NCI-H345 (cell line): ENCODE results near the gene ABCC8.

Source experiments
- DNase-seq: peaks from one replicate; lab custom pipeline; 2025; lab: John Stamatoyannopoulos, UW

ABCC8 gene

DNA sequence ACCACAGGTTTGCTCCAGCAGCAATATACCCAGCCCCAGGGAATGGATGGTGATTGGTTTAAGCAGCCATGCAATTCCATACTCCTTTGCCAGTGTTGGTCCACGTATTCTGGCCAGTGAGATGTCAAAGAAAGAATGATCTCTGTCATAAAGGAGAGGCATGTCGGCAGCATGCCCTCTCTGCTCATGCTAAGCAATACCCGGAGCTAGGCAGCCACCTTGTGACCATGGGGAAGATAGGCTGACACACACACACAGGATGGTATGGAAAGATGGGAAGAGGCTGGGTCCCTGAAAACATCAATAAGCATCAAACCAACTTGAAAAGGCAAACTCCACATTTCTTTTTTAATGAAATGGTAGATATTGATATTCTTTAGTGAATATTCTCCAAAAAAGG, 5.1 kb downstream of the ABCC8 start:
- no peak for DNase-seq

DNA sequence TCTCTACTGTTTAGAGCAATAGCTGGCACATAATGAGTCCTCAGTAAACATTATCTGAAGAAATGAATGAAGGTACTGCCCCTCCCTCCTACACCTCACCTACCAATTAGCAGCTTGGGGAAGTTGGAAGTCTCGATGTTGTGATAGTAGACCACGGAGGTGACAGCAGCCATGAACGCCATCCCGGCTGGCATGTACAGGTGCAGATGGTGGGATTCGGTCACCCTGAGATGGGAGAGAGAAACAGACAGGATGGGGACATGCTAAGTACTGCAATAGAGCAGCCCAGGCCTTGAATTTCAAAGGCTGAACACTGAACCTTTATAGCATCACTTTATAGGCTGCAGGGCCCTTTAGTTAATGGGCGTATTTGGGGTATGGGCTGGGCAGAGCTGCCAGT, 6.6 kb downstream of the ABCC8 start:
- DNase-seq, result no peak

DNA sequence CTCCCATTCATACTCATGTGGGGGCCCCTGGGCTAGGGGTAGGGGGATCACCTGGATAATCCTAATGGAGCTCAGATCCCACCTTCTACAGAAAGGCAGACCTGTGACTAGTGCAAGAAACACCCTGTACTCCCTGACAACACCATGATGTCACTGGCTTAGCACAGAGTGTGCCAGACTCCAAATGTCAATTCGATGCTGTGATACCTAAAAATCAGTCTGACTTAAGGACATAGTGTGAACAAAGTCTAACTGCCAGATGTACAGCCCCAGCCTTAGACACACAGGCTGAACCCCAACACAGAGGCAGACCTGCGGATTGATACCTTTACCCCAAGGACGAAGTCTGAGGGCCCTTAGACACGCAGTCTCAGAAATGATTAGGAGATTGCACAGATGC, 8.5 kb downstream of the ABCC8 start:
- DNase-seq, result no peak

DNA sequence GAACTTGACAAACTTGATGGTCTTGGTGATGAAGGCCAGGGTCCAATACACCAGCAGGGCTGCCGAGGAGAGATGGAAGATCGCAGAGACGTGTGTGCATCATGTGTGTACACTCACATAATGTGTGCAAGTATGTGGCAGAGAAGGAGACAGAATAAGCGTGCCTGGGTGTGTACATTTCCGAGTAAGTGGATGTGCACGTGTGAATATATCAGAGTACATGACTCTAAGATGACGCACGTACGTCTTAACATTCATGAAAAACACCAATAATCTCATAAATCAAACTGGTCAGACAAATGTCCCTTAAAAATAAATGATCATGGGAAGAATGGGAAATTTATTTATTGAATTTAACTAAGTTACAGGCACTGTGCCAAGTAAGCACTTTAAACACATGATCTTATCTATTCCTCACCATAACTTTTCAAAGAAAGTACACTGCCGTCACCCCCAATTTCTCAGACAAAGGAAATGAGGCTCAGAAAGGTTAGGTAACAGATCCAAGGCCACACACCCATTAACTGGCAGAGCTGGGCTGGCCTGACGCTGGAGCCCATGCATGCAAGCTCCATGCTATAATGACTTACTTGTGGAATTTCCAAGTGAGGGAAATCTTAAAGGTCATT, 13.0 kb downstream of the ABCC8 start:
- DNase-seq, result no peak

DNA sequence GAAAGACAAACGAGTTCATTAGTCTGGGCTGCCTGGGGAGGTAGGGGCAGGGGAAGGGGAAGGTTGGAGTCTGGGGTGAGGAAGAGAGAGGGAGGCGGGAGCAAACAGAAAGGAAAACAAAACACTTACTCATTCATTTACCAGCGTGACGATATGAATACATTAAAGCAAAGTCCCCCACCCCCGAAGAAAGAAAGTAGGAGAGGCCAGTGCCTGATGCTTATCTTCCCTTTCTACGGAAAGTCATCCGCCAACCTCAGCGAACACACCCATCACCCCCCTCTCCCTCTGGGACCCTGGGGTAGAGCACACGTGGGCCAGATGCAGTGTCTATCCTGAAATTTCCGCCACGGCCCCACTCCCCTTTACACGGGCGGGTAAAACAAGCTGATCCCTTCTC, 13.7 kb downstream of the ABCC8 start:
- DNase-seq, result no peak

GRCh38 chr11:17460406-17460805, 16.2 kb downstream of the ABCC8 start:
- no peak for DNase-seq

DNA sequence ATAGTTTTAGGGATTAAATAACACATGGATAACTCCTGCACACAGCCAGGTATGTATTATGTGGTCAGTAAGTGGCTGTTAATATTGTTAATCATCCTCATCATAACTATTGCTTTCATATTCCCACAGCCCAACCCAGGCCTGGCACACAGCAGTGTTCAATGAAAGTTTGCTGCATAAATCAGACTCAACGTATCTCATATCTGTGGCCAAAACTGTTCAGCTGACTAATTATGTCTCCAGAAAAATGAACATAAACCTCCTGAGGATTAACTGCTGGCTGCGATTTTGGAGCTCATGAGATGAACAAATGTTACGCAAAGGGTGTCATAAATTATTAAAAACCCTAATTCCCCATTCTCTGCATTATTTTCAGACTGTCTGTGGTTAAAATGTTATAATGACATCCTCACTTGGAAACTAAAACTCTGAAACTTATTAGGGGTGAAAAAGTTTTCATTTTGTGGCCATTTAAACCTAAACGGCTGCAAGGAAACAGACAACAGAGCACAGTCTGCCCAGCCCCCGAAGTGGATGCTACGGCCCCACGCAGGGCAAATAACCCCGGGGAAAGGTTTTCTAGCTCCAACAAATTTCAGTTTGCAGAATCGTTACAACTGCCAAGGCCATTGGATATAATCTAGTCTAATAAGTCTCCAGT, 17.3 kb downstream of the ABCC8 start:
- DNase-seq, result no peak

- DNase-seq, result no peak
Measured at GRCh38 chr11:17458268-17458667, 18.4 kb downstream of the ABCC8 start.

GRCh38 chr11:17457396-17458173, 19.1 kb downstream of the ABCC8 start:
- no peak for DNase-seq

- DNase-seq, result no peak
Measured at GRCh38 chr11:17452668-17453067, 24.0 kb downstream of the ABCC8 start.

DNA sequence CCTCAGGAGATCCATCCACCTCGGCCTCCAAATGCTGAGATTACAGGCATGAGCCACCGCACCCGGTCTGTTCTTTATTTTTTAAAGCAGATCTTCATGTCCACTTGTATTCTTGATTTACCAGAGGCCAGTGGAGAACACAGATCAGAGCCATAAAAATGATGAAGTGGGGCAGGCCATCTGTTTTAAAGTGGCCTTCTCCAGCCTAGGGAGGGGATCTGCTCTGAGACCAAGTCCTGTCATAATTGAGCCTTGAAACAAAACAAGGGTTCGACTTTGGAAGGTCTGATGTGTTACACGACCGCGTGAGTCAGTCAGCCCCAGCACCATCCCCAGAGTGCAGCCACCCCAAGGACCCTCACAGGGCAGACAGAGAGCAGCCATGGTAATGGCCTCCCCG, 27.5 kb downstream of the ABCC8 start:
- no peak for DNase-seq

GRCh38 chr11:17446482-17446881, 30.2 kb downstream of the ABCC8 start:
- DNase-seq, result no peak

GRCh38 chr11:17445240-17445795, 31.3 kb downstream of the ABCC8 start:
- no peak for DNase-seq

DNA sequence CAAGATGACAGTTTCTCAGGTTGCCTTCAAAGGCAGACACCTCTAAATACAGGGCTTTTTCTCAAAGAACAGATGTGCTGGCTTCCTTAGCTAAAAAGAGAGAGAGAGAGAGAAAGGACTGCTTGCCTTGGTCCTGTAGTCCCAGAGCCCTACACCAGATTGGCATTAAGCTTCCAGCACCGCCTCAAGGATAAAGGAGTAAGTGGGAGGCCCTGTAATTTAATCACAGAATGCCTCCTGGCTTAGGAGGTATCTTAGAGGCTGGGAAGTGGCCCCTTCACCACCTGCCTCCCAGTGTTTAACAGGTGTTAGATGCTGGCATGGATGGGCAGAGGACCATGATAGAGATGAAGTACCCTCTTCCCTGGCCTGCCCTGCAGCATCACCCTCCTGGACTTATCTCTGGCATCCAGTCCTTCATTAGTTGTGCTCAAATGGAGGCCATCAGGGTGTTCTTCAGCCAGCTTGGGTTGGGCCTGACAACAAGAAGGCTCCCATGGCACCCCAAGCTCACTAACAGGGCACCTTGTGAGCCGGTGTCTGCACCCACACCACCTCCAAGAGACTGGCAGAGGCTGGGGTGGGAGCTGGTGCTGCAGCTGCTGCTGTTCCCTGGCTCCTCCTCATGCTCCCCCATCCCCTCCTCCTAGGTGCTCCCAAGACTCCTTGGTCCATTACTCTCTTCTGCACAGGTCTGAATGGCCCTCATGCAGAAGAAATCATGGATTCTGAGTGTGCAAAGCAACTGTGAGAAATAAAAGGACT, 32.5 kb downstream of the ABCC8 start:
- DNase-seq, result no peak

DNA sequence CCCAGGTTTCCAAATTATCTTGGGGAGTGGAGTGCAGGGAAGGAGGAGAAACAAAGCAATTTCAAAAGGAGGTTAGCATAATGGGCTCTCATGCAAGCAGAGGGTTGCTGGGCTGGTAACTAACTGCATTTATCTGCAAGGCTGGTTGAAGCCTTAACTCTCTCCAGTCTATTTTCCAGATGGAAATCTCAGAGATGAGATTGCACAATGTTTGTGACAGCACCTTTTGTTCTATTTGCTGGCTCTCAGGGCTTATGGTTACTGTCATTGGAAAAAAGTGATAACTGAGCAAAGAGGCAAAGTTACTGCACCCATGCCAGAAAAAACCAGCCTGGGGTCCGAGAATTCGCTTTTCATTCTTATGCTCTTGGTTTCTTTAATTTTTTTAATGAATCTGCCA, 33.2 kb downstream of the ABCC8 start:
- DNase-seq, result no peak

DNA sequence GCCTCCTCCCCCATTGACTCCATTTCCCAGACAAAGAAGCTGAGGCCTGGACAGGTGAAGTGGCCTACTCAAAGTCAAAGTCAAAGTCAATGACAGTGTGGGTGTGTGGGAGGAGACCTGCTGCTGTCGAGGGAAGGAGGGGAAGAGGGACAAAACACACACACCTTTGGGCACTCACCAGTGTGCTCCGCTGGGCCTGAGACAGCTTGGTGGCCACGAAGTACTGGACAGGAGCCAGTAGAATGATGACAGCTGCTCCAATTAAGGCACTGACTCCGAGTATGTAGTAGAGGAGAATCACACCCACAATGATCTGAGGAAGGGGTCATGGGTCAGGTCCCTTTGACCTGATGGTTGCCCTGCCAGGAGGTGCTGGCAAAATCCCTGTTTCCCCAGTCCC, 33.6 kb downstream of the ABCC8 start:
- no peak for DNase-seq

DNA sequence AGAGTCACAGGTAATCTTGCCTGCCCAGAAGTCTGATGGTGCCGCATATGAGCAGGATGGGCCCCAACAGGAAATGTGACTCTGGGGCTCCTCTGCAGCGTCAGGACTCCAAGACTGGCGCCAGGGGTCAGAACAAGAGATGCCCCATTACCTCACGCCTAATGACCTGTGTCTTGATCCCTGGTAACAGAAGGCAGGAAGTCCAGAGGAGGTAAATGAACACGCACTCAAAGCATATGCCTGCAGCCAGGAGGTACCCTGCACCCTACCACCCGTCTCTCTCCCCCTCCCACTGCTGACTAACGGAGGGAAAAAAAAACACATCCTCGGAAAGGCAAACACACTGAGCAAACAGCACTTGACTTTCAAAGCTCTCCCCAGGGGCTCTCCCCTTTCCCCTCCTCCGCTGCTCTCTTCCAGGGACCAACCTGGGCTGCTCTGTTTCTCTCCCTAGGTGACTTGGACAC, 37.3 kb downstream of the ABCC8 start:
- DNase-seq, result peak; percentile 96

DNA sequence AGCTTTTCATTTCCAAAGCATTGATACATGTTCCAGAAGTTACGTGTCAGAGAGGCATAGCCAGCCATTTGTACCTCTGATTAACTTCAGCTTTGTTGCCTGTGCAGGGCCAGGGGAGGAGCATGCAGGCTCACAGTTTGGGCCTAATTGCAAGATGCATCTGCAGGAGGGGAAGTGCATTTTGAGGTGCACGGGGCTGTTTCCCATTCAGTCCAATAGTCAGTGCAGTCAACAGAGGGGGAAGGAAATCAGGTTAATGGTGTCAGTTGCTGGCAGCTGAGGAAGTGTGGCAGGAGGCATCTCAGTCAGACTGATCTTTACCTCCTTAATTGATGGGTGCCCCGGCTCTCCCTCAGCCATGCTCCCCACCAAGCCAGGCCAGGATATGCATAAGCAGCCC, 39.3 kb downstream of the ABCC8 start:
- DNase-seq, result no peak

GRCh38 chr11:17434108-17434507, 42.5 kb downstream of the ABCC8 start:
- no peak for DNase-seq

GRCh38 chr11:17432002-17432401, 44.6 kb downstream of the ABCC8 start:
- DNase-seq, result no peak

GRCh38 chr11:17431139-17431538, 45.5 kb downstream of the ABCC8 start:
- DNase-seq, result no peak

- no peak for DNase-seq
Measured at GRCh38 chr11:17430616-17431015, 46.0 kb downstream of the ABCC8 start.
